Kidney (tissue), 14 donors: ENCODE results near the gene AUTS2. TPM values are rescaled to one million over a fixed set of nuclear protein-coding genes. Genes with fewer than 3 reads are reported as not detected.

Experiments
- DNase-seq, 5 donors: peaks; one replicate each; pipeline ENCODE4 v3.0.0-alpha.2; 2013 to 2020
- FAIRE-seq: peaks from 2 replicates; lab custom pipeline; 2012; peaks lifted over from hg19 to GRCh38; lab: Jason Lieb, UNC
- H3K27ac ChIP-seq, 2 donors: one replicate each; pipeline ENCODE4 v1.7.0; 2013; ENCODE audit warnings: low read depth in 2 of 2, low read length in 2 of 2, inconsistent platforms in 1 of 2
- H3K27me3 ChIP-seq: one replicate; pipeline ENCODE4 v1.7.1; 2013; ENCODE audit warnings: low read length, inconsistent platforms; ENCODE audit not compliant: control insufficient read depth, insufficient read depth
- H3K36me3 ChIP-seq, 3 donors: one replicate each; pipeline versions ENCODE4 v1.7.0 to v1.7.1; 2013; ENCODE audit warnings: low read length in 3 of 3, control low read depth in 1 of 3, inconsistent platforms in 1 of 3; ENCODE audit not compliant: insufficient read depth in 3 of 3, control insufficient read depth in 2 of 3
- H3K4me1 ChIP-seq, 3 donors: one replicate each; pipeline versions ENCODE4 v1.7.0 to v1.7.1; 2013; ENCODE audit warnings: low read length in 3 of 3, inconsistent platforms in 1 of 3, low read depth in 1 of 3; ENCODE audit not compliant: control insufficient read depth in 2 of 3, insufficient read depth in 2 of 3
- H3K4me3 ChIP-seq, 3 donors: one replicate each; pipeline versions ENCODE4 v1.7.0 to v1.8.1; 2013; ENCODE audit warnings: low read length in 3 of 3, control low read depth in 1 of 3, inconsistent platforms in 1 of 3
- H3K9ac ChIP-seq, 3 donors: one replicate each; pipeline versions ENCODE4 v1.7.0 to v1.7.1; 2013; ENCODE audit warnings: low read length in 3 of 3, control low read depth in 1 of 3, inconsistent platforms in 1 of 3
- H3K9me3 ChIP-seq, 3 donors: one replicate each; pipeline versions ENCODE4 v1.7.0 to v1.7.1; 2013; ENCODE audit warnings: low read length in 3 of 3, control low read depth in 1 of 3, inconsistent platforms in 1 of 3; ENCODE audit not compliant: control insufficient read depth in 2 of 3, insufficient read depth in 1 of 3
- intact Hi-C: fragments of 100-400 bp; cut with DNase I; formaldehyde crosslinking; loops from one replicate; pipeline ENCODE4 v1.11.1; 2022
- polyA plus RNA-seq: library from polyadenylated mRNA; stranded (reverse); fragments of 350-450 nt; fragmentation: Illumina TruSeq; extraction: RNeasy Lipid Tissue Mini Kit (QIAGEN cat#74804); gene quantifications from one replicate; pipeline ENCODE4 v1.2.3, GENCODE V29; 2014; ENCODE audit warnings: low read depth, low replicate concordance; ENCODE audit not compliant: insufficient read depth
- total RNA-seq: library from RNA; stranded (reverse); fragmentation: NEBNext Ultra II Directional; extraction: Animal tissue kit (Norgen Biotek cat#: 25700); gene quantifications from one replicate; pipeline ENCODE4 v1.2.1, GENCODE V29; 2021
- TF ChIP-seq, protein P1 (sequence below): IDR thresholded peaks from 3 replicates; pipeline ENCODE4 v1.5.1; 2012; ENCODE audit warnings: mild to moderate bottlenecking, moderate library complexity, borderline replicate concordance; ENCODE audit not compliant: insufficient read depth; ENCODE audit errors: extremely low read depth
- donor health status: control.
- donor health status: control.
- donor health status: control.
- donor health status: control.
- donor health status: control.
- donor health status: DM: yes; HTN: yes; CAD: no.
- donor health status: Normal renal cell carcinoma (clear cell type).

AUTS2 gene
- total and polyA plus RNA-seq, 2 donors from 2014 or later = 5.2 to 33.8 TPM

DNA sequence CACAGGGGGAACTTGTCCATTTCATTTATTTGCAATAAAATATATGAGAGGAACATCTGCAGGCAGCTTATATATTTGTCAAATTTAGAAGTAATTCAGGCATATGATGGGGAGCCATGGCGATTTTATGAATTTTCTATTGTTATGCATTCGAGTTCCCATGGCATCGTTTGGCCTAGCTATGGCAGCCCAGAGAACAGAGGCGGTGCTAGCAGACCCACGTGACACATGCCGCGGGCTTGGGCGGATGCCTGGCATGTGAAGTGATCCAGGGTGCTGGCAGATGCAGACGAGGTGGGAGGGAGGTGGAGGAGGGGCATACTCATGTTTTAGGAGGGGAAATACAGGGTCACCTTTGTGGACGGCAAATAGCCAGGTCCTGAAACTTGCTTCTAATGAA lies 973.7 kb downstream of the AUTS2 start:
- DNase-seq (no peak), FAIRE-seq (no peak)
- H3K27me3 ChIP-seq = no peaks in the 10 kb centered on the region
- H3K4me1 ChIP-seq = peaks cover 7 to 52% (median 38%) of the 10 kb centered on the region in 3 donors
- intact Hi-C loops = no loop called here
- no peak overlapping the region for H3K9ac ChIP-seq
- TF ChIP-seq, protein P1, sequence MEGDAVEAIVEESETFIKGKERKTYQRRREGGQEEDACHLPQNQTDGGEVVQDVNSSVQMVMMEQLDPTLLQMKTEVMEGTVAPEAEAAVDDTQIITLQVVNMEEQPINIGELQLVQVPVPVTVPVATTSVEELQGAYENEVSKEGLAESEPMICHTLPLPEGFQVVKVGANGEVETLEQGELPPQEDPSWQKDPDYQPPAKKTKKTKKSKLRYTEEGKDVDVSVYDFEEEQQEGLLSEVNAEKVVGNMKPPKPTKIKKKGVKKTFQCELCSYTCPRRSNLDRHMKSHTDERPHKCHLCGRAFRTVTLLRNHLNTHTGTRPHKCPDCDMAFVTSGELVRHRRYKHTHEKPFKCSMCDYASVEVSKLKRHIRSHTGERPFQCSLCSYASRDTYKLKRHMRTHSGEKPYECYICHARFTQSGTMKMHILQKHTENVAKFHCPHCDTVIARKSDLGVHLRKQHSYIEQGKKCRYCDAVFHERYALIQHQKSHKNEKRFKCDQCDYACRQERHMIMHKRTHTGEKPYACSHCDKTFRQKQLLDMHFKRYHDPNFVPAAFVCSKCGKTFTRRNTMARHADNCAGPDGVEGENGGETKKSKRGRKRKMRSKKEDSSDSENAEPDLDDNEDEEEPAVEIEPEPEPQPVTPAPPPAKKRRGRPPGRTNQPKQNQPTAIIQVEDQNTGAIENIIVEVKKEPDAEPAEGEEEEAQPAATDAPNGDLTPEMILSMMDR = no peak
- H3K36me3 ChIP-seq = no peaks in the 10 kb centered on the region
- H3K27ac ChIP-seq = peak overlapping the region in 1 of 2 donors; percentile 5
- H3K4me3 ChIP-seq = no peak overlapping the region
- H3K9me3 ChIP-seq = no peaks in the 10 kb centered on the region

- H3K36me3 ChIP-seq = no peaks in the 10 kb centered on the region
- intact Hi-C loops = no loop called here
Measured at GRCh38 chr7:70572571-70572970, 974.3 kb downstream of the AUTS2 start.

DNA sequence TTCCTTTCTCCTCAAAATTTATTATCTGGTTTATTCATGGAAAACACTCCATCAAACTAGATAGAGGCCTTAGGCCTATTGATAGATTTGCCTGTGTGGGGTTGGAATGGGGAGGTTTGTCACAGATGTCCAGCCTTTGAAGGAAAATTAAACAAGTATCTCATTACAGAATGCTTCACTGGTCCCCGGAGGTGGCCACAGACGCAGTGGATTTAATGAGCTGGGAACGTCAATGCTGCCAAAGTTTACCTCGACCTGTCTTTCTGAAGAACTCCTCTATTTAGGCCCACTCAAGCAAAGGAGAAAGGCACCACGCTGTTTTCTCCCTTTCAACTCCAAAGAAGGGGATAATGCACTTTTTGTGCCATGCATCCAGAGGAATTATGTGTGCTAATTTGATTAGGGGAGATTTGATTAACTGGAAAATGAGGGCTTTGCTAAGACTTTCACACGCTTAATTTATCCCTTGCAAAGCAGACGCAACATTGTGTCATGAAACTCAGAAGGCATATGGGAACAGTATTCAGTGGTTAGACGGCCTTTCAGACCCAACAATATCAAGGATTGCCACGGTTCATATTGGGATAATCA lies 974.9 kb downstream of the AUTS2 start:
- H3K9me3 ChIP-seq = no peaks in the 10 kb centered on the region
- H3K27me3 ChIP-seq = no peaks in the 10 kb centered on the region
- no peak overlapping the region for H3K4me3 ChIP-seq
- H3K9ac ChIP-seq = no peak overlapping the region
- no peak for FAIRE-seq
- no peak overlapping the region for H3K27ac ChIP-seq
- intact Hi-C loops = no loop called here
- no peaks in the 10 kb centered on the region for H3K36me3 ChIP-seq
- DNase-seq = peak in 3 of 5 donors; percentile 57 to 72 (median 68)
- H3K4me1 ChIP-seq = peaks cover 7 to 46% (median 38%) of the 10 kb centered on the region in 3 donors
- TF ChIP-seq, protein P1 = no peak

More at GRCh38 chr7:70572571-70572970, 974.3 kb downstream of the AUTS2 start:
- DNase-seq = no peak
- no peak for FAIRE-seq
- Histone ChIP-seq H3K27ac (no peak overlapping the region), H3K9me3 (no peaks in the 10 kb centered on the region), H3K27me3 (no peaks in the 10 kb centered on the region), H3K4me3 (no peak overlapping the region), H3K4me1 (peaks cover 7 to 52% (median 38%) of the 10 kb centered on the region in 3 donors), H3K9ac (no peak overlapping the region)
- TF ChIP-seq, protein P1 = no peak

DNA sequence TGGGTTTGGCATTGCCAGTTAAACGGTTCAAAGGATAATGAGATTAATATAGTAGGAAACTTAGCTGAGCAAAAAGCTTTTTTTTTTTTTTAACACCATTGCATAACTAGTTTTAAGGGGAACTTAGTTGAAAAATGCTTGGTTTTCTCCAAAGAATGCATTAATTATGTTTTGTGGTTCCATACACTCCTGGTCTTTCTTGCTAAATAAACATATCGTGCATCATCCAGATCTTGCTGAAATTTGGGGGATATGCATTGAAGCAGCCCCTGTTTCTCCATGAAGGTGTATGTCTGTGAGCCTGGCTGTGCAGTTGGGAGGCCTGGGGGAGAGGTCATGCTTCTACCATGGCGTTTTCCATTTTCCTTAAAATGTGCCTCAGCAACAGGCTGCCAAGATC lies 975.4 kb downstream of the AUTS2 start:
- Histone ChIP-seq H3K9ac (no peak overlapping the region), H3K36me3 (no peaks in the 10 kb centered on the region), H3K9me3 (no peaks in the 10 kb centered on the region), H3K27me3 (no peaks in the 10 kb centered on the region), H3K27ac (no peak overlapping the region), H3K4me3 (no peak overlapping the region), H3K4me1 (peaks cover 7 to 42% (median 35%) of the 10 kb centered on the region in 3 donors)
- TF ChIP-seq, protein P1 = no peak
- FAIRE-seq (no peak), DNase-seq (no peak)
- intact Hi-C loops = no loop called here
